Ishikawa (cell line): ENCODE measurements around the gene PDE1C.

Source experiments
- CEBPB ChIP-seq: IDR thresholded peaks from 2 replicates; pipeline ENCODE4 v1.6.1; 2012
- CREB1 ChIP-seq: IDR thresholded peaks from 2 replicates; pipeline ENCODE4 v1.6.1; 2012; ENCODE audit warnings: low read depth
- EGR1 ChIP-seq: IDR thresholded peaks from 2 replicates; pipeline ENCODE4 v1.6.1; 2012
- EP300 ChIP-seq: IDR thresholded peaks from 2 replicates; pipeline ENCODE4 v1.6.1; 2012; ENCODE audit warnings: borderline replicate concordance
- FOXM1 ChIP-seq: IDR thresholded peaks from 2 replicates; pipeline ENCODE4 v1.6.1; 2012; ENCODE audit warnings: low read depth, borderline replicate concordance
- NFIC ChIP-seq: IDR thresholded peaks from 2 replicates; pipeline ENCODE4 v1.6.1; 2012
- RAD21 ChIP-seq: IDR thresholded peaks from 2 replicates; pipeline ENCODE4 v1.6.1; 2012; ENCODE audit warnings: low read depth
- TAF1 ChIP-seq: IDR thresholded peaks from 2 replicates; pipeline ENCODE4 v1.6.1; 2012; ENCODE audit warnings: low read depth, mild to moderate bottlenecking
- TCF12 ChIP-seq: IDR thresholded peaks from 2 replicates; pipeline ENCODE4 v1.6.1; 2012; ENCODE audit warnings: low read depth
- TEAD4 ChIP-seq: IDR thresholded peaks from 2 replicates; pipeline ENCODE4 v1.6.1; 2012
- YY1 ChIP-seq: IDR thresholded peaks from 2 replicates; pipeline ENCODE4 v1.6.1; 2012; ENCODE audit warnings: low read depth
- ZBTB7A ChIP-seq: IDR thresholded peaks from 2 replicates; pipeline ENCODE4 v1.6.1; 2012; ENCODE audit warnings: low read depth
- TF ChIP-seq, protein P1 (sequence below): IDR thresholded peaks from 2 replicates; pipeline ENCODE4 v1.6.1; 2012
- TF ChIP-seq, protein P2 (sequence below): IDR thresholded peaks from 2 replicates; pipeline ENCODE4 v1.6.1; 2012; ENCODE audit warnings: low read depth, mild to moderate bottlenecking
- TF ChIP-seq, protein P3 (sequence below): IDR thresholded peaks from 2 replicates; pipeline ENCODE4 v1.6.1; 2012

Gene PDE1C

DNA sequence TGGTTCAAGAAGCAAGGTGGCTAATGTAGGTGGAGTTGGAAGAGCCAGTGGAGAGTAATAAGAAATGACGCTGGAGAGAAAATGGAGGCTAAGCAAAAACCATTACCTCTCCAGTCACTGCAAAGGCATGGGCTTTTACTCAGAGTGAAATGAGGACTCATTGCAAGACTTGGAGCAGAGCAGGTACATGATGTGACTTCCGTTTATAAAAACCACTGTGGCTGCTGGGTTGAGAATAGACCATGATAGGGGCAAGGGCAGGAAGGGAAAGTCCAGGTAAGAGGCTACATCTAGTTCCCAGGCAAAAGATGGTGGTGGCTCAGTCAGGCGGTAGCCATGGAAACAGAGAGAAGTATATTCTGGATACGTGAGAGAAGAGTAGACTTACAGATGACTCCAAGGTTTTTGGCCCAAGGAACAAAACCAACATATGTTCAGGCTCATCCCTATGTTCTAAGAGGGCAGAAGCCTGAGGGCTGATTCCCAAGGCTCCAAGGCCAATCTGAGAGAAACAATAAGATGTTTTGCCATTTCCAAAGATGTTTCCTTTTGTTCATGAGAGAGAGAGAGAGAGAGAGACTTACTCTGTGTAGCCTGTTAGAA lies 21.5 kb upstream of the PDE1C start:
- TF ChIP-seq, protein P1, sequence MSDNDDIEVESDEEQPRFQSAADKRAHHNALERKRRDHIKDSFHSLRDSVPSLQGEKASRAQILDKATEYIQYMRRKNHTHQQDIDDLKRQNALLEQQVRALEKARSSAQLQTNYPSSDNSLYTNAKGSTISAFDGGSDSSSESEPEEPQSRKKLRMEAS: no peak
- no peak for TF ChIP-seq CREB1
- no peak for TF ChIP-seq FOXM1
- TF ChIP-seq TAF1: no peak
- TF ChIP-seq EGR1: no peak
- no peak for TF ChIP-seq CEBPB
- no peak for TF ChIP-seq TCF12
- TF ChIP-seq, protein P2, sequence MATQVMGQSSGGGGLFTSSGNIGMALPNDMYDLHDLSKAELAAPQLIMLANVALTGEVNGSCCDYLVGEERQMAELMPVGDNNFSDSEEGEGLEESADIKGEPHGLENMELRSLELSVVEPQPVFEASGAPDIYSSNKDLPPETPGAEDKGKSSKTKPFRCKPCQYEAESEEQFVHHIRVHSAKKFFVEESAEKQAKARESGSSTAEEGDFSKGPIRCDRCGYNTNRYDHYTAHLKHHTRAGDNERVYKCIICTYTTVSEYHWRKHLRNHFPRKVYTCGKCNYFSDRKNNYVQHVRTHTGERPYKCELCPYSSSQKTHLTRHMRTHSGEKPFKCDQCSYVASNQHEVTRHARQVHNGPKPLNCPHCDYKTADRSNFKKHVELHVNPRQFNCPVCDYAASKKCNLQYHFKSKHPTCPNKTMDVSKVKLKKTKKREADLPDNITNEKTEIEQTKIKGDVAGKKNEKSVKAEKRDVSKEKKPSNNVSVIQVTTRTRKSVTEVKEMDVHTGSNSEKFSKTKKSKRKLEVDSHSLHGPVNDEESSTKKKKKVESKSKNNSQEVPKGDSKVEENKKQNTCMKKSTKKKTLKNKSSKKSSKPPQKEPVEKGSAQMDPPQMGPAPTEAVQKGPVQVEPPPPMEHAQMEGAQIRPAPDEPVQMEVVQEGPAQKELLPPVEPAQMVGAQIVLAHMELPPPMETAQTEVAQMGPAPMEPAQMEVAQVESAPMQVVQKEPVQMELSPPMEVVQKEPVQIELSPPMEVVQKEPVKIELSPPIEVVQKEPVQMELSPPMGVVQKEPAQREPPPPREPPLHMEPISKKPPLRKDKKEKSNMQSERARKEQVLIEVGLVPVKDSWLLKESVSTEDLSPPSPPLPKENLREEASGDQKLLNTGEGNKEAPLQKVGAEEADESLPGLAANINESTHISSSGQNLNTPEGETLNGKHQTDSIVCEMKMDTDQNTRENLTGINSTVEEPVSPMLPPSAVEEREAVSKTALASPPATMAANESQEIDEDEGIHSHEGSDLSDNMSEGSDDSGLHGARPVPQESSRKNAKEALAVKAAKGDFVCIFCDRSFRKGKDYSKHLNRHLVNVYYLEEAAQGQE: no peak
- TF ChIP-seq EP300: no peak
- TF ChIP-seq RAD21: no peak
- no peak for TF ChIP-seq YY1
- no peak for TF ChIP-seq TEAD4
- TF ChIP-seq NFIC: no peak
- TF ChIP-seq ZBTB7A: no peak
- TF ChIP-seq, protein P3, sequence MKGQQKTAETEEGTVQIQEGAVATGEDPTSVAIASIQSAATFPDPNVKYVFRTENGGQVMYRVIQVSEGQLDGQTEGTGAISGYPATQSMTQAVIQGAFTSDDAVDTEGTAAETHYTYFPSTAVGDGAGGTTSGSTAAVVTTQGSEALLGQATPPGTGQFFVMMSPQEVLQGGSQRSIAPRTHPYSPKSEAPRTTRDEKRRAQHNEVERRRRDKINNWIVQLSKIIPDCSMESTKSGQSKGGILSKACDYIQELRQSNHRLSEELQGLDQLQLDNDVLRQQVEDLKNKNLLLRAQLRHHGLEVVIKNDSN: no peak

- TF ChIP-seq RAD21 (no peak), YY1 (no peak), CEBPB (no peak), FOXM1 (no peak), TCF12 (no peak), EGR1 (no peak), EP300 (no peak), TEAD4 (no peak), NFIC (no peak), ZBTB7A (no peak), CREB1 (no peak), TAF1 (no peak)
- TF ChIP-seq, protein P1: no peak
- TF ChIP-seq, protein P2: no peak
- TF ChIP-seq, protein P3: no peak
These were observed 19.5 kb upstream of the PDE1C start for GRCh38 chr7:32089678-32090077.

- TF ChIP-seq CREB1: no peak
- TF ChIP-seq TEAD4: no peak
- no peak for TF ChIP-seq NFIC
- TF ChIP-seq EP300: no peak
- TF ChIP-seq RAD21: no peak
- TF ChIP-seq, protein P1: no peak
- TF ChIP-seq EGR1: no peak
- no peak for TF ChIP-seq TAF1
- TF ChIP-seq, protein P3: no peak
- TF ChIP-seq, protein P2: no peak
- TF ChIP-seq CEBPB: no peak
These were observed 19.0 kb upstream of the PDE1C start for GRCh38 chr7:32089256-32089655.

GRCh38 chr7:32088451-32088881 lies 18.3 kb upstream of the PDE1C start:
- TF ChIP-seq NFIC: no peak
- no peak for TF ChIP-seq TEAD4
- TF ChIP-seq RAD21: no peak
- TF ChIP-seq TCF12: no peak
- no peak for TF ChIP-seq CEBPB
- TF ChIP-seq, protein P2: no peak
- no peak for TF ChIP-seq TAF1
- no peak for TF ChIP-seq EP300
- TF ChIP-seq FOXM1: no peak
- TF ChIP-seq ZBTB7A: no peak
- TF ChIP-seq EGR1: no peak
- TF ChIP-seq YY1: no peak
- TF ChIP-seq CREB1: no peak
- TF ChIP-seq, protein P3: no peak
